ENCODE measurements around the gene USP2.

Gene USP2

DNA sequence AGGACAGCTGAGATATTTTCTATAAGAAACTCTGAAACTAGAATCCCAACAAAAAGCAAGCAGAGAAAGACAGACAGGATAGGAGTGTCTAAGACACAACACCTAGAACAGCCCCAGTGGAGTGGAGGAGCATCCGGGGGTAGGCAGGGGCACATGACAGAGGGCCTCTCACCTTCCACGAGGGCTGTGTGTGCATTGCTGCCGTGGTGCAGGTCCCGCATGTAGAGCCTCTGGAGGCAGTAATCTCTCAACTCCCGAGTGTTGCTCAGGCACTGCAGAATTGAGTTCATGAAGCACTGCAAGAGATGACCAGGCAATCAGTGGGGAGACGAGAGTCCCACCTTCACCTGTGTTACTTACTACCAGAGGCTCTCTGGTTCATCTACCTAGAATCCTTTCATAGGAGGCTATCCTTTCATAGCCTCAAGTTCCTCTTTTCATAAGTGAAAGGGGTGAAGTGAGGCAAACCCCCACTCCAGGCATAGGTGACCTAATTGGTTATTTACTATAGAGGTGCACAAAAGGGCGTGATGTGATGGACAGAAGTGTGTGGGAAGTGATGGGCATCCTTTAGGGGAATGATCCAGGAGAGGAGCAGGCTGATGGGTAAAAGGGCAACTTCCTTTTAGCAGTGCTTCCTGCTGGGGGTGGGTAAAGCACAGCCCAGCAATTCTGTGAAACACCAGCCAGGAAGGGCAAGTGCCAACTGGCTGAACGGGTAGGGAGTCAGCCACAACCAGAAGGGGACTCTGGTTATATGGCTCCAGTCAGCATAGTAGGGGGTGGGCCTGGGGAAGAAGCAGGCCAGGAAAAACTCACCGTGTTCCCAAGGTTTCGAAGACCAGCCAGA lies 21.9 kb downstream of the USP2 start:
- TF ChIP-seq TCF4 (CRISPR knock-in tag; IDR thresholded peaks at IDR 0.05; ENCODE audit: borderline replicate concordance) (no peak), ZFP3 (CRISPR knock-in tag; IDR thresholded peaks at IDR 0.05) (no peak), BACH2 (CRISPR knock-in tag; IDR thresholded peaks at IDR 0.05; ENCODE audit: borderline replicate concordance) (no peak), CSDC2 (CRISPR knock-in tag; IDR thresholded peaks at IDR 0.05) (no peak), ZFP30 (CRISPR knock-in tag; IDR thresholded peaks at IDR 0.05) (no peak), PPARA (CRISPR knock-in tag; IDR thresholded peaks at IDR 0.05; ENCODE audit: borderline replicate concordance) (no peak), TSHZ2 (CRISPR knock-in tag; IDR thresholded peaks at IDR 0.05) (no peak), RARB (CRISPR knock-in tag; IDR thresholded peaks at IDR 0.05) (no peak), GLIS3 (CRISPR knock-in tag; IDR thresholded peaks at IDR 0.05) (no peak), TOX (CRISPR knock-in tag; IDR thresholded peaks at IDR 0.05; ENCODE audit: borderline replicate concordance) (no peak)
- TF ChIP-seq, protein P1, sequence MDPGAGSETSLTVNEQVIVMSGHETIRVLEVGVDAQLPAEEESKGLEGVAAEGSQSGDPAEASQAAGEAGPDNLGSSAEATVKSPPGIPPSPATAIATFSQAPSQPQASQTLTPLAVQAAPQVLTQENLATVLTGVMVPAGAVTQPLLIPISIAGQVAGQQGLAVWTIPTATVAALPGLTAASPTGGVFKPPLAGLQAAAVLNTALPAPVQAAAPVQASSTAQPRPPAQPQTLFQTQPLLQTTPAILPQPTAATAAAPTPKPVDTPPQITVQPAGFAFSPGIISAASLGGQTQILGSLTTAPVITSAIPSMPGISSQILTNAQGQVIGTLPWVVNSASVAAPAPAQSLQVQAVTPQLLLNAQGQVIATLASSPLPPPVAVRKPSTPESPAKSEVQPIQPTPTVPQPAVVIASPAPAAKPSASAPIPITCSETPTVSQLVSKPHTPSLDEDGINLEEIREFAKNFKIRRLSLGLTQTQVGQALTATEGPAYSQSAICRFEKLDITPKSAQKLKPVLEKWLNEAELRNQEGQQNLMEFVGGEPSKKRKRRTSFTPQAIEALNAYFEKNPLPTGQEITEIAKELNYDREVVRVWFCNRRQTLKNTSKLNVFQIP (CRISPR knock-in tag; IDR thresholded peaks at IDR 0.05; ENCODE audit: borderline replicate concordance, low read depth), result no peak
- TF ChIP-seq, protein P2, sequence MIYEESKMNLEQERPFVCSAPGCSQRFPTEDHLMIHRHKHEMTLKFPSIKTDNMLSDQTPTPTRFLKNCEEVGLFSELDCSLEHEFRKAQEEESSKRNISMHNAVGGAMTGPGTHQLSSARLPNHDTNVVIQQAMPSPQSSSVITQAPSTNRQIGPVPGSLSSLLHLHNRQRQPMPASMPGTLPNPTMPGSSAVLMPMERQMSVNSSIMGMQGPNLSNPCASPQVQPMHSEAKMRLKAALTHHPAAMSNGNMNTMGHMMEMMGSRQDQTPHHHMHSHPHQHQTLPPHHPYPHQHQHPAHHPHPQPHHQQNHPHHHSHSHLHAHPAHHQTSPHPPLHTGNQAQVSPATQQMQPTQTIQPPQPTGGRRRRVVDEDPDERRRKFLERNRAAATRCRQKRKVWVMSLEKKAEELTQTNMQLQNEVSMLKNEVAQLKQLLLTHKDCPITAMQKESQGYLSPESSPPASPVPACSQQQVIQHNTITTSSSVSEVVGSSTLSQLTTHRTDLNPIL (CRISPR knock-in tag; IDR thresholded peaks at IDR 0.05; ENCODE audit: low read depth), result no peak
- TF ChIP-seq, protein P3, sequence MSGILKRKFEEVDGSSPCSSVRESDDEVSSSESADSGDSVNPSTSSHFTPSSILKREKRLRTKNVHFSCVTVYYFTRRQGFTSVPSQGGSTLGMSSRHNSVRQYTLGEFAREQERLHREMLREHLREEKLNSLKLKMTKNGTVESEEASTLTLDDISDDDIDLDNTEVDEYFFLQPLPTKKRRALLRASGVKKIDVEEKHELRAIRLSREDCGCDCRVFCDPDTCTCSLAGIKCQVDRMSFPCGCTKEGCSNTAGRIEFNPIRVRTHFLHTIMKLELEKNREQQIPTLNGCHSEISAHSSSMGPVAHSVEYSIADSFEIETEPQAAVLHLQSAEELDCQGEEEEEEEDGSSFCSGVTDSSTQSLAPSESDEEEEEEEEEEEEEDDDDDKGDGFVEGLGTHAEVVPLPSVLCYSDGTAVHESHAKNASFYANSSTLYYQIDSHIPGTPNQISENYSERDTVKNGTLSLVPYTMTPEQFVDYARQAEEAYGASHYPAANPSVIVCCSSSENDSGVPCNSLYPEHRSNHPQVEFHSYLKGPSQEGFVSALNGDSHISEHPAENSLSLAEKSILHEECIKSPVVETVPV (CRISPR knock-in tag; IDR thresholded peaks at IDR 0.05), result no peak
- ATAC-seq, result no peak

DNA sequence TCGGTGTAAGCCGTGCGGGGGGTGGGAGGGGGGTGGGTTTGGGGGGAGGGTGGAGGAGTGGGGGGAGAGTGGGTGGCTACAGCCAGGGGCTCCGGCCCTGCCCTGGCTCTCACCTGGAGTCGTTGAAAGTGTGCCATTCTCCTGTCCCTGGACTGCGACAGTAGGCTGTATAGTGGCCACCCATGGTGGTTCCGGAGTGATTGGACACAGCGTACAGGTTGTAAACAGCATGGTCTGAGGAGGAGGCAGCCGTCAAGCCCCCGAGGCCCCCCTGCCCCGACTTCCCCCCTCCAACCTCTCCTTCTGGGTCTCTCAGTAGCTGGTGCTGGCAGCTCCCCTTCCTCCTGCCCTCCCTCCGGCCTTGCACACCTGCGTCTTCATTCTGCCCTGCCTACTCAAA lies 24.4 kb downstream of the USP2 start:
- no peak for ATAC-seq
- TF ChIP-seq ZNF8 (CRISPR knock-in tag; IDR thresholded peaks at IDR 0.05) (no peak), CSDC2 (CRISPR knock-in tag; IDR thresholded peaks at IDR 0.05) (no peak), ZFP3 (CRISPR knock-in tag; IDR thresholded peaks at IDR 0.05) (no peak), ESRRG (CRISPR knock-in tag; IDR thresholded peaks at IDR 0.05) (no peak), GLIS3 (CRISPR knock-in tag; IDR thresholded peaks at IDR 0.05) (no peak), ZNF565 (CRISPR knock-in tag; conservative IDR thresholded peaks at IDR 0.05; ENCODE audit: low read depth) (no peak), ARNTL (CRISPR knock-in tag; IDR thresholded peaks at IDR 0.05; ENCODE audit: borderline replicate concordance, low read depth) (no peak), ZC3H10 (CRISPR knock-in tag; IDR thresholded peaks at IDR 0.05) (no peak)
- TF ChIP-seq, protein P4, sequence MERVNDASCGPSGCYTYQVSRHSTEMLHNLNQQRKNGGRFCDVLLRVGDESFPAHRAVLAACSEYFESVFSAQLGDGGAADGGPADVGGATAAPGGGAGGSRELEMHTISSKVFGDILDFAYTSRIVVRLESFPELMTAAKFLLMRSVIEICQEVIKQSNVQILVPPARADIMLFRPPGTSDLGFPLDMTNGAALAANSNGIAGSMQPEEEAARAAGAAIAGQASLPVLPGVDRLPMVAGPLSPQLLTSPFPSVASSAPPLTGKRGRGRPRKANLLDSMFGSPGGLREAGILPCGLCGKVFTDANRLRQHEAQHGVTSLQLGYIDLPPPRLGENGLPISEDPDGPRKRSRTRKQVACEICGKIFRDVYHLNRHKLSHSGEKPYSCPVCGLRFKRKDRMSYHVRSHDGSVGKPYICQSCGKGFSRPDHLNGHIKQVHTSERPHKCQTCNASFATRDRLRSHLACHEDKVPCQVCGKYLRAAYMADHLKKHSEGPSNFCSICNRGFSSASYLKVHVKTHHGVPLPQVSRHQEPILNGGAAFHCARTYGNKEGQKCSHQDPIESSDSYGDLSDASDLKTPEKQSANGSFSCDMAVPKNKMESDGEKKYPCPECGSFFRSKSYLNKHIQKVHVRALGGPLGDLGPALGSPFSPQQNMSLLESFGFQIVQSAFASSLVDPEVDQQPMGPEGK (CRISPR knock-in tag; IDR thresholded peaks at IDR 0.05; ENCODE audit: borderline replicate concordance), result no peak
- TF ChIP-seq, protein P2 (CRISPR knock-in tag; IDR thresholded peaks at IDR 0.05; ENCODE audit: low read depth), result no peak
- TF ChIP-seq, protein P3 (CRISPR knock-in tag; IDR thresholded peaks at IDR 0.05), result no peak

Data from SK-N-SH treated with all-trans-retinoic acid at 6 μM for 48 hours (cell line).